GM19238 (cell line): Measurements from ENCODE around the gene DNAH1.
A peak's percentile ranks its signal among the peaks of the same experiment; 100 is the strongest.

ENCODE experiments used
- DNase-seq: peaks from one replicate; pipeline ENCODE4 v3.0.0; 2011; ENCODE audit warnings: low spot score; ENCODE audit not compliant: insufficient read length

The DNAH1 gene

DNA sequence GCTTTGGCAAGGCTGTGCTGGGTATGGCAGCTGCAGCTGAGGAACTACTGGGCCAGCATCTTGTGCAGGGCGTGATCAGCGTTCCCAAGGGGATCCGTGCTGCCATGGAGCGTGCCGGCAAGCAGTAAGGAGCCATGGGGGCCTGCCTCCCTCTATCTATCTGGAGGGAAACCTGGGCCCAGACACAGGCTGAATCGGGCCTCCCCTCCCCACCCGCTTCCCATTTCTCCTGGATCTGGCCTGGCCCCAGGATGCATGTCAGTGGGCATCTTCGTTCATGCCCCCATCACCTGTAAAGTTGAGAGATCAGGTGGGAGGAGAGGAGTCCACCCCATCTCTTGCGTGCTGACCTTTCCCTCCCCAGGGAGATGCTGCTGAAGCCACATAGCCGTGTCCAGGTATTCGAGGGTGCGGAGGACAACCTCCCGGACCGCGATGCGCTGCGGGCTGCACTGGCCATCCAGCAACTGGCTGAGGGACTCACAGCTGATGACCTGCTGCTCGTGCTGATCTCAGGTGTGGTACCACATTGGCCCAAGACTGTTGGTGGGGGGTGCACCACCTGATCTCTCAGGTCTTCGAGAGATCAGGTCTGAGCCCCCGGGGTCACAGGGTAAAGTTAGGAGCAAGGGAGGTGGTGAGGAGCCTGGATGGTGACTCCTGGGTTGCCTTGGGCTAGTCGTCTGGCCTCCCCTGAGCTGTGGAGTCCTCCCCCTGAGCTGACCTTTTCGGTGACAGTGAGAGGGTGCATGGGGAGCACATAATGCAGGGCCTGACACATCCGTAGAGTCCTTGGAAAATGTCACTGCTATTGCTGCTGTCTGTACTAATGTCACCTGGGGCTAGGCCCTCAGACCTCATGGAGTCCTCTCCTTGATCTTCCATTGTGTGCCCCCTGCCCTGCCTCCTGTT, 25.3 kb upstream of the DNAH1 start:
- DNase-seq = no peak

- DNase-seq = peak; percentile 58
Measured at GRCh38 chr3:52291508-52292181, 24.5 kb upstream of the DNAH1 start.

DNA sequence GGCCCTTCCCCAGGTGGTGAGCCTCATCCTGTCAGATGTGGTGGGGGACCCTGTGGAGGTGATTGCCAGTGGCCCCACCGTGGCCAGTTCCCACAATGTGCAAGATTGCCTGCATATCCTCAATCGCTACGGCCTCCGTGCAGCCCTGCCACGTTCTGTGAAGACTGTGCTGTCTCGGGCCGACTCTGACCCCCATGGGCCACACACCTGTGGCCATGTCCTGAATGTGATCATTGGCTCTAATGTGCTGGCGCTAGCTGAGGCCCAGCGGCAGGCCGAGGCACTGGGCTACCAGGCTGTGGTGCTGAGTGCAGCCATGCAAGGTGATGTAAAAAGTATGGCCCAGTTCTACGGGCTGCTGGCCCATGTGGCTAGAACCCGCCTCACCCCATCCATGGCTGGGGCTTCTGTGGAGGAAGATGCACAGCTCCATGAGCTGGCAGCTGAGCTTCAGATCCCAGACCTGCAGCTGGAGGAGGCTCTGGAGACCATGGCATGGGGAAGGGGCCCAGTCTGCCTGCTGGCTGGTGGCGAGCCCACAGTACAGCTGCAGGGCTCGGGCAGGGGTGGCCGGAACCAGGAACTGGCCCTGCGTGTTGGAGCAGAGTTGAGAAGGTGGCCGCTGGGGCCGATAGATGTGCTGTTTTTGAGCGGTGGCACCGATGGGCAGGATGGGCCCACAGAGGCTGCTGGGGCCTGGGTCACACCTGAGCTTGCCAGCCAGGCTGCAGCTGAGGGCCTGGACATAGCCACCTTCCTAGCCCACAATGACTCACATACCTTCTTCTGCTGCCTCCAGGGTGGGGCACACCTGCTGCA, 23.7 kb upstream of the DNAH1 start:
- no peak for DNase-seq

DNA sequence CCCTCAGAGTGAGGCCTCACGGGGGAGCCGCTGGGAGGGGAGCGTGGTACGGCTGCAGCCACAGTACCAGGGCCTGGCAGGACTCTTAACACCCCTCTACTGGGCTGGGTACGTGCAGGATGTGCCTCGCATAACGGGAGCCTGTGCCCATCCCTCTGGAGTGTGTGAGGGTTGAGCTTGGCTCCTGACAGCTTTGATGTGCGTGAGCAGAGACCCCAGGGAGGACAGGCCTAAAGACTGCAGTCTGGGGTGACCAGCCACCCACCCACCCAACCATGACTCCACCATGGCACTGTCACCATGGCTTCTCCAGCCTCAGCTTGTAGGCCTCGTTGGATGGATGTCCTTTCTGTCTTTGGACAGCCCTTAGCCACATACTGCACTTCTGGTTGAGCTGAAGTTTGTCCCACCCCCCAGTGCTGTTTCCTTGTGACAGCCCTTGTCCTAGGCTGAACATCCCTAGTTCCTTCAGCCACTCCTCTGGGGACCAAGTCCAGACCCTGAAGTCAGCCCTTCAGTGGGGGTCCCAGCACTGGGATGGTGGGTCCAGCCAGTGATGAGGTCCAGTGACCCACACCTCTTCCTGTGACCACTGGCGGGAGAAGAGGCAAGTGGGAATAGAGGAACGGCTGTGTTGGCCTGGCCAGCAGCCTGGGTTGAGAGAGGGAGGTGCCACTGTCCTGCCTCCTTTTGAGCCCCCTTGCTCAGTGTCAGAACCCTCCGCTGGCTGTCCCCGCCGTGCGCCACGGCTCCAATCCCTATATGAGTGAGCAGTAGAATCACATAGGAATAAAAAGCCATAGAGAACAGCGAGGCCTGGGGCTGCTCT, 22.4 kb upstream of the DNAH1 start:
- no peak for DNase-seq

GRCh38 chr3:52294320-52295150, 21.6 kb upstream of the DNAH1 start:
- DNase-seq = no peak

- DNase-seq = no peak
Measured at GRCh38 chr3:52295671-52296208, 20.4 kb upstream of the DNAH1 start.

GRCh38 chr3:52297242-52298148, 18.6 kb upstream of the DNAH1 start:
- no peak for DNase-seq

DNA sequence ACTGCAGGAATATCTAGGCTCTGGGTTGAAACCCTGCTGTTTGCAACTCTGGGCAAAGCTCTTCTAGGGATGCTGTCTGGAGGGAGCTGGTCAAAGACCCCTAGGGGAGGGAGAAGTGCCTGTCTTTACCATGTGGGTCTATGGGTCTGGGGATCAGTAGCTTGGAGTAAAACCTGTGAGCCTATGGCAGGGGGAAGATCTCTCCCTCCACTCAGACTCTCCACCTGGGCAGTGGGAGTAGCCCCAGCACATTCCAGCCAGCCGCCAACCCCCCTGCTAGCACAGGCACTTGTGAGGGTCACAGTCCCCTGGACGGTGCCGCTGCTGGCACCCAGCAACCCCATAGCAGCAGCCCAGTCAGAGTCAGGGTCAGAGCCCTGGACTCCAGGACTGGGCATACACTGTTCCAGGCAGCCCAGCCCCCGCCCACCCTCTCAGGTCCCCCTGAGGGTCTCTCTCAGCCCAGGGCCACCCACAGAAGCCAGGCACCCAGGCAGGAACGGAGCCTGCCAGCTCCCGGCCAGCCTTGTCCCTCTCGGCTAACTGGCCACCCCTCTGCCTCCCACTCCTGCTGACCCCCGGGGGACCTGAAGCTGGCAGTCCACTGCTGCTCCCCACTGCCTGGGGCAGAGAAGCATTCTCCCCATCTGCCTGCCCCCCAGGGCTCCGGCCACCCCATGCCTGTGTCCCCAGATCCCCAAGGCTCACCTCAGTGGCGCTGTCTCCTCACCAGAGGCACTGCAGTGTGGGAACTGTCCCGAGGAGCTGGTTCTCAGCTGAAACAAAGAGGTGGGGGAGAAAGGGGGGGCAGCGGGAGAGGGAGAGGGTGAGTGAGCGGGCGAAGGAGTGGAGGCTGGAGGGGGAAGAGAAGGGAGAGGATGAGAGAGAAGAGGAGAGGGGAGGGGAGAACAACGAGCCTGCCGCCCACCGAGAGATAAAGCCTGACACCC, 17.7 kb upstream of the DNAH1 start:
- DNase-seq = no peak

GRCh38 chr3:52299247-52299878, 16.8 kb upstream of the DNAH1 start:
- no peak for DNase-seq

DNA sequence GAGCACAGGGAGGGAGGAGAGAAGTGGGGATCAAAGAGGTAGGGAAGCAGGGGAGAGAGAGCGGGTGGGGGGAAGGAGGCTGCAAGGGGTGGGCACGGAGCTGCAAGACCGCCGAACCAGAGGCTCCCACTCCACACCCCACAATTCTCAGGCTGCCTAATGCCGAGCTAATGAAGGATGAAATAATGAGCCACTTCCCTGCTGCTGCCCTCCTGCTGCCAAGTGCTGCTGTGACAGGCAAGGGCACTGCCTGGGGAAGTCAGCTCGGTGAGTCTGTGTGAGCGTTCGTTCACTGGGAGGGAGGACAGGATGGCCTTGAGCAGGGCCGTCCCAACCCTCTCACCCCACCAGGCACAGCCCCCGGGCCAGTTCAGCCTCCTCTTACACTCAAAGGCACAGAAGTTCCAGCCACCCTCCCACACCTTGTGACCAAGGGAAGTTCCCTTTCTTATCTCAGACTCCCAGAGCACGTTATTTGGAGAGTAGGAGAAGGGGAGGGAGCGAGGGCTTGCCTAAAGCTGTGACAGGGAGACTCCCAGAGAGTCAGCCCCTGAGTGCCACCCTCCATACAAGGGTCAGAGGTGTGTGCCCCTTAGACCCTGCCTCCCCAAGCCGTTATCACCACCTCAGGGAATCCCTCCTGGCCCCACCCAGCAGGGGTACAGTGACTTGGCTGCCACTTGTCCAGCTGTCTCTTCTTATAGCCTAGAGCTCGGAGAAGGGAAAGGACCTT, 16.1 kb upstream of the DNAH1 start:
- no peak for DNase-seq

DNA sequence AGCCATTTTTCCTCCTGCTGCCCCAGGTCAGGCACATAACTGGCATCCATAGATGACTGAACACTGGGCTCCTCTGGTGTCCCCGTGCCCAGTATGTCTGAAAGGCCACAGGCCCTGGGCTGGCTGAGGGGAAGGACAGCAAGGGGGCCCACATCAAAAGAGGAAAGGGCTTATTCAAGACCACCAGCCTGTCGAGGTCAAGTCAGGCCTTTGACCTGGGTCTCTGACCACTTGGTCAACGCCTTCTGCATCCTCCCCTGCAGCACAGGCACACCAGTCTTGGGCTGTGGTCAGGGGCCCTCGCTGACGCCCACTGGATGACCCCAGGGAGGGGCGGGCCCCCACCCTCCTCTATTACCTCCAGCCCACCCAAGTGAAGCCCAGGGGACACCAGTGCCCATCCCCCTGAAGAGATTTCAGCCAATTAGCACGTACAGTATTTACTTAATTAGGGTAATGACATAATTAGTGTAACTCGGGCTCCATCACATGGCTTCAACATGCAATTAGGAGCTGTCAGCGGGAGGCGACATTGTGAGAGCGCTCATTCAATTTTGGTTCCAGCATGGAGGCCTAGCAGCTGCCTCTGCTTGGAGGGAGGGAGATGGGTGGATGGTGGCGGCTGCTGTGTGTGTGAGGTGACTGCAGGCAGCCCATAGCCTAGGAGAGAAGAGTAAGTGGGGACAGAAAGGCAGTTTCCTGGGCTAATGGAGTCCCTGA, 13.5 kb upstream of the DNAH1 start:
- DNase-seq = no peak

DNA sequence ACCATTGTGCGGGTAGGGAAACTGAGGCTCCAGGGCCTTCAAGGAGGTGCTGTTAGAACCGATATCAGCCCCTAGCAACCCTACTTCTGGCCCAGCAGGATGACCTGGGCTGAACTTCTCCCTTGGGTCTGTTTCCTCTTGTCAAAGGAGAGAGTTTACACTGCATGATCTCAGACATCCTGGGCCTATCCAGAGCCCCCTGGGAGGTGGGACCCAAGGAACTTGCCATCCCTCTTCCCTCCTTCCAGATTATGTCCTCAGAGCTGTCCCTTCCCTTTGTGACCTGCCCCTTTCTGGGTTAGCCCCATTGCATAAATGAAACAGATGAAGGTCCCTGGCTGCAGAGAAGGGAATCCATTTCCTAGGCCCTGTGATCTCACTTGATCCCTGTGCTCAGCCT, 12.3 kb upstream of the DNAH1 start:
- DNase-seq = no peak

DNA sequence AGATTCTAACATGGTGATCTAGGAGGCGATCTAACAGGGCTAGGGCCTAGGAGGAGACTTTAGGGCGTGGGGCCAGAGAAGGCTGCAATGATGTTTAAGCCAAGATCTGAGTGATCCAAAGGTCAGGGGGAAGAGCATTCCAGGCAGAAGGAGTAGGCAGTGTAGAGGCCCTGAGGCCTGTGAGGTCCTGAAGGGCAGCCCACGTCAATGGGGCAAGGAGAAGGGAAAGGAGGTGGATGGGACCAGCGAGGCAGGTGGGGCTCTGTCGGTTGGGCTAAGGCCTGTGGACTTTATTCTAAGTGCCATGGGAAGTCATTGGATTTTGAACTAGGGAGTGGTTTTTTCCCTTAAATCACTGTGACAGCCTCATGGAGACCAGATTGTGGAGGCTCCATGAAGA, 10.2 kb upstream of the DNAH1 start:
- no peak for DNase-seq

- DNase-seq = no peak
Measured at GRCh38 chr3:52306978-52307377, 9.1 kb upstream of the DNAH1 start.

DNA sequence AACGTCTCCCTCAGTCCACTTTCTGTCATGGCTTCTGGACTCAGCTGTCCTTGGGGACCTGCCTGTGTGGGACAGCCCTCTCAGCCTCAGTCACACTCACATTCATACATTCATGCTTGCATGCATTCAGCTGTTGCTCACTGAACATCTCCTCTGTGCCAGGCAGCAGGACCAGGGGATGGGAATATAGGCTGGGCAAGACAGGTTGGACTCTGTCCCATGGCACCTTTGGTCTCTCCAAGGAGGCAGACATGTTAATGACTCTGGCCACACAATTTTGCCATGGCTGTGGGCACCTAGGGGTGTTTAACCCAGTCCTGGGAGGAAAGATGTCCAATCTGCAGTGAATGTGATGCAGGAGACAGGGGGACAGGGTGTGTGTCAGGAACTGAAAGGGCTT, 7.8 kb upstream of the DNAH1 start:
- no peak for DNase-seq
